Stimulated activated naive CD8-positive, alpha-beta T cell treated with anti-CD3 and anti-CD28 coated beads, Interleukin-15, Interleukin-2, amounts not matched to agents 100 U/mL and 50 U/mL, for 24 hours (primary cell): ENCODE data around the gene TCEAL8.

Source experiments
- ATAC-seq: fragments of 150-1000 bp; cut with Tn5 transposase; one replicate; pipeline ENCODE4 v1.10.0; 2021
- DNase-seq: peaks from one replicate; pipeline ENCODE4 v3.0.0; 2021

TCEAL8 gene

GRCh38 chrX:103214870-103215424 is 40.0 kb downstream of the TCEAL8 start, which contains the start of gene BEX4:
TSS of gene BEX4 (plus strand) at chrX:103215108. CDS start at chrX:103216154, 1,046 bp downstream.
- DNase-seq: peak; percentile 81
- ATAC-seq: peak; percentile 94

- ATAC-seq (no peak), DNase-seq (no peak)
Observed at GRCh38 chrX:103212749-103213457, 42.1 kb downstream of the TCEAL8 start.

GRCh38 chrX:103211012-103211715 is 43.8 kb downstream of the TCEAL8 start:
- peak; percentile 30 for DNase-seq
- peak; percentile 14 for ATAC-seq

- no peak for ATAC-seq
- no peak for DNase-seq
Observed at GRCh38 chrX:103210056-103210455, 44.9 kb downstream of the TCEAL8 start.
